H9 (cell line): Measurements from ENCODE around the gene NACC2. TPM values are rescaled to one million over a fixed set of nuclear protein-coding genes. Genes with fewer than 3 reads are reported as not detected.

Experiments
- DNase-seq: peaks from one replicate; pipeline ENCODE4 v3.0.0-alpha.2; 2017
- H2AFZ ChIP-seq: one replicate; pipeline ENCODE4 v1.6.1; 2013; ENCODE audit warnings: mild to moderate bottlenecking, low read length, control low read depth, moderate library complexity
- H2AK5ac ChIP-seq: 2 replicates; pipeline ENCODE4 v1.6.1; 2013; ENCODE audit warnings: low read length, control low read depth, mixed read lengths; ENCODE audit not compliant: insufficient read length
- H2BK120ac ChIP-seq: one replicate; pipeline ENCODE4 v1.6.1; 2013; ENCODE audit warnings: low read depth, mild to moderate bottlenecking, low read length, control low read depth, inconsistent platforms; ENCODE audit not compliant: poor library complexity, severe bottlenecking
- H2BK12ac ChIP-seq: 2 replicates; pipeline ENCODE4 v1.6.1; 2013; ENCODE audit warnings: low read length, control low read depth, mixed read lengths, low read depth; ENCODE audit not compliant: insufficient read length
- H2BK15ac ChIP-seq: 2 replicates; pipeline ENCODE4 v1.6.1; 2013; ENCODE audit warnings: low read depth, low read length, control low read depth
- H2BK20ac ChIP-seq: one replicate; pipeline ENCODE4 v1.6.1; 2013; ENCODE audit warnings: low read depth, mild to moderate bottlenecking, low read length, control low read depth, inconsistent platforms; ENCODE audit not compliant: poor library complexity, severe bottlenecking
- H2BK5ac ChIP-seq: 2 replicates; pipeline ENCODE4 v1.6.1; 2013; ENCODE audit warnings: low read length, control low read depth, mixed read lengths; ENCODE audit not compliant: insufficient read length
- H3K14ac ChIP-seq: 2 replicates; pipeline ENCODE4 v1.6.1; 2013; ENCODE audit warnings: low read length, control low read depth; ENCODE audit not compliant: insufficient read depth
- H3K18ac ChIP-seq: 2 replicates; pipeline ENCODE4 v1.6.1; 2013; ENCODE audit warnings: low read depth, mild to moderate bottlenecking, mixed read lengths, low read length, control low read depth; ENCODE audit not compliant: insufficient read length
- H3K23ac ChIP-seq: 2 replicates; pipeline ENCODE4 v1.6.1; 2013; ENCODE audit warnings: low read length, control low read depth, mixed read lengths, low read depth; ENCODE audit not compliant: insufficient read length
- H3K23me2 ChIP-seq: 2 replicates; pipeline ENCODE4 v1.6.1; 2013; ENCODE audit warnings: low read depth, mild to moderate bottlenecking, mixed read lengths, low read length, control low read depth; ENCODE audit not compliant: insufficient read length, poor library complexity, severe bottlenecking
- H3K27ac ChIP-seq: 2 replicates; pipeline ENCODE4 v1.5.1; 2013; ENCODE audit warnings: low read length, control low read depth, mixed read lengths, low read depth; ENCODE audit not compliant: insufficient read length
- H3K27me3 ChIP-seq: 2 replicates; pipeline ENCODE4 v1.6.1; 2013; ENCODE audit warnings: low read length, control low read depth, inconsistent platforms; ENCODE audit not compliant: insufficient read depth
- H3K4ac ChIP-seq: 2 replicates; pipeline ENCODE4 v1.6.1; 2013; ENCODE audit warnings: low read depth, mild to moderate bottlenecking, control low read depth, inconsistent platforms, low read length, moderate library complexity
- H3K4me1 ChIP-seq: 2 replicates; pipeline ENCODE4 v1.6.1; 2013; ENCODE audit warnings: low read length, control low read depth, inconsistent platforms; ENCODE audit not compliant: insufficient read depth
- H3K4me2 ChIP-seq: 2 replicates; pipeline ENCODE4 v1.6.1; 2013; ENCODE audit warnings: low read length, control low read depth, mixed read lengths; ENCODE audit not compliant: insufficient read length, insufficient read depth
- H3K56ac ChIP-seq: 2 replicates; pipeline ENCODE4 v1.6.1; 2013; ENCODE audit warnings: low read depth, mild to moderate bottlenecking, mixed read lengths, low read length, control low read depth; ENCODE audit not compliant: insufficient read length
- H3K79me1 ChIP-seq: 2 replicates; pipeline ENCODE4 v1.6.1; 2013; ENCODE audit warnings: low read depth, mild to moderate bottlenecking, moderate library complexity, low read length, control low read depth, inconsistent platforms; ENCODE audit not compliant: insufficient read depth, poor library complexity, severe bottlenecking
- H3K79me2 ChIP-seq: 2 replicates; pipeline ENCODE4 v1.6.1; 2013; ENCODE audit warnings: low read length, control low read depth, inconsistent platforms; ENCODE audit not compliant: insufficient read depth
- H3K9ac ChIP-seq: 2 replicates; pipeline ENCODE4 v1.6.1; 2013; ENCODE audit warnings: low read length, control low read depth, mixed read lengths; ENCODE audit not compliant: insufficient read length; ENCODE audit errors: extremely low read depth
- H3K9me3 ChIP-seq: one replicate; pipeline ENCODE4 v1.6.1; 2013; ENCODE audit warnings: low read depth, low read length, inconsistent platforms; ENCODE audit not compliant: control insufficient read depth
- H3T11ph ChIP-seq: one replicate; pipeline ENCODE4 v1.6.1; 2013; ENCODE audit warnings: mild to moderate bottlenecking, low read length, control low read depth, inconsistent platforms
- H4K20me1 ChIP-seq: one replicate; pipeline ENCODE4 v1.6.1; 2013; ENCODE audit not compliant: control insufficient read depth, insufficient read length, insufficient read depth
- H4K5ac ChIP-seq: 2 replicates; pipeline ENCODE4 v1.6.1; 2013; ENCODE audit warnings: low read depth, mild to moderate bottlenecking, mixed read lengths, low read length, control low read depth; ENCODE audit not compliant: insufficient read length
- H4K8ac ChIP-seq: replicated peaks from 2 replicates; pipeline ENCODE4 v1.6.1; 2013; ENCODE audit warnings: low read length, control low read depth, mixed read lengths, low read depth; ENCODE audit not compliant: insufficient read length
- H4K91ac ChIP-seq: 2 replicates; pipeline ENCODE4 v1.6.1; 2013; ENCODE audit warnings: low read depth, mild to moderate bottlenecking, moderate library complexity, mixed read lengths, low read length, control low read depth; ENCODE audit not compliant: insufficient read length
- H3K27ac Mint-ChIP-seq, 3 experiments: 2 replicates in 2 of 3; 3 replicates in 1 of 3; pipeline ENCODE4 v1.8.0; 2020 to 2021; ENCODE audit warnings: mixed read lengths in 3 of 3, mild to moderate bottlenecking in 1 of 3, moderate library complexity in 1 of 3
- H3K27me3 Mint-ChIP-seq: 2 replicates; pipeline ENCODE4 v1.8.0; 2021; ENCODE audit warnings: low read depth, mild to moderate bottlenecking, moderate library complexity, mixed read lengths
- H3K36me3 Mint-ChIP-seq, 3 experiments: 2 replicates in 2 of 3; 3 replicates in 1 of 3; pipeline ENCODE4 v1.8.0; 2020 to 2021; ENCODE audit warnings: low read depth in 3 of 3, mixed read lengths in 3 of 3; ENCODE audit not compliant: insufficient read depth in 1 of 3
- H3K4me1 Mint-ChIP-seq, 2 experiments: 2 replicates each; pipeline ENCODE4 v1.8.0; 2020; ENCODE audit warnings: mixed read lengths in 2 of 2
- H3K4me3 Mint-ChIP-seq, 2 experiments: 2 replicates in 1 of 2; 3 replicates in 1 of 2; pipeline ENCODE4 v1.8.0; 2020 to 2021; ENCODE audit warnings: mild to moderate bottlenecking in 2 of 2, mixed read lengths in 2 of 2, moderate library complexity in 1 of 2
- H3K9me3 Mint-ChIP-seq, 2 experiments: 2 replicates in 1 of 2; 3 replicates in 1 of 2; pipeline ENCODE4 v1.8.0; 2020; ENCODE audit warnings: mild to moderate bottlenecking in 2 of 2, mixed read lengths in 2 of 2, moderate library complexity in 1 of 2
- CTCF ChIP-seq: fragments of 200-600 bp; sonication (generic); conservative IDR thresholded peaks from 3 replicates; pipeline ENCODE4 v1.8.0; 2021; ENCODE audit warnings: antibody characterized with exemption, mild to moderate bottlenecking
- WGBS: extraction: QIAGEN DNeasy Blood & Tissue Kit; methylation state at CpG from one replicate; pipeline ENCODE4 v1.1.7; 2013; ENCODE audit warnings: missing lambda C conversion rate, low lambda C conversion rate, mixed read lengths; ENCODE audit not compliant: insufficient read length; ENCODE audit errors: extremely low coverage; 5-methylcytosine and 5-hydroxymethylcytosine counted together
- total RNA-seq: library from RNA; stranded (reverse); gene quantifications from 2 replicates; pipeline ENCODE4 v1.2.1, GENCODE V29; 2021

The NACC2 gene
- total RNA-seq, 1 experiment from 2014 or later: 11.5 TPM

- H4K20me1 ChIP-seq: no peaks in the 10 kb centered on the region
- H4K5ac ChIP-seq: no peak overlapping the region
- WGBS: no CpG with 5 or more reads among the region's 34 CpGs
These were observed 12.4 kb downstream of the NACC2 start for GRCh38 chr9:136082496-136083361.

More at GRCh38 chr9:136082496-136083361, 12.4 kb downstream of the NACC2 start:
- Histone ChIP-seq H3K23me2 (no peaks in the 10 kb centered on the region), H2AFZ (no peak overlapping the region), H3K9me3 (no peaks in the 10 kb centered on the region), H3K4ac (no peak overlapping the region), H3K18ac (no peak overlapping the region), H2BK15ac (no peak overlapping the region), H2BK12ac (no peak overlapping the region), H2BK120ac (no peak overlapping the region), H3K79me1 (no peaks in the 10 kb centered on the region), H3K23ac (no peak overlapping the region), H3K27ac (no peak overlapping the region), H3K4me2 (no peak overlapping the region), H2BK5ac (no peak overlapping the region), H3K56ac (no peak overlapping the region), H4K8ac (no peak overlapping the region), H3T11ph (no peak overlapping the region), H3K14ac (no peak overlapping the region), H2BK20ac (no peak overlapping the region), H3K27me3 (no peaks in the 10 kb centered on the region), H2AK5ac (no peak overlapping the region), H3K9ac (no peak overlapping the region), H3K4me1 (no peaks in the 10 kb centered on the region), H3K79me2 (no peaks in the 10 kb centered on the region), H4K91ac (no peak overlapping the region)
- Mint-ChIP-seq H3K27ac (no peak overlapping the region; a peak in 1 of 7 replicates), H3K9me3 (no peaks in the 10 kb centered on the region), H3K4me1 (peaks cover 8 to 9% of the 10 kb centered on the region in 2 experiments), H3K4me3 (no peak overlapping the region), H3K36me3 (no peaks in the 10 kb centered on the region), H3K27me3 (no peaks in the 10 kb centered on the region)
- TF ChIP-seq CTCF: no peak
- peak; percentile 12 for DNase-seq
